ENCODE results near the gene SNCB. TPM values are rescaled to one million over a fixed set of nuclear protein-coding genes. Genes with fewer than 3 reads are reported as not detected.

The SNCB gene
- total and polyA plus RNA-seq, 8 donors: 0.21 to 0.68 (median 0.42) TPM; not detected in 2

GRCh38 chr5:176658007-176658599 lies 27.8 kb upstream of the SNCB start:
- intact Hi-C loops (cut with DNase I): no loop called here

GRCh38 chr5:176656467-176656990 lies 26.2 kb upstream of the SNCB start:
- peaks cover 0 to 44% of the 10 kb centered on the region in 2 donors for H3K36me3 ChIP-seq
- intact Hi-C loops (cut with DNase I): no loop called here
- peaks cover 9 to 25% of the 10 kb centered on the region in 2 donors for H3K4me1 ChIP-seq
- H3K4me3 ChIP-seq: no peak overlapping the region
- H3K27ac ChIP-seq: no peak overlapping the region
- ATAC-seq (no peak), DNase-seq (peak in 1 of 4 donors; percentile 79)
- no peak for TF ChIP-seq CTCF (IDR thresholded peaks at IDR 0.05)
- H3K27me3 ChIP-seq: peaks cover 0 to 6% of the 10 kb centered on the region in 2 donors
- H3K9me3 ChIP-seq: no peaks in the 10 kb centered on the region

More at GRCh38 chr5:176658007-176658599, 27.8 kb upstream of the SNCB start:
- Histone ChIP-seq H3K36me3 (peaks cover 0 to 36% of the 10 kb centered on the region in 2 donors), H3K9me3 (no peaks in the 10 kb centered on the region), H3K27me3 (peaks cover 0 to 22% of the 10 kb centered on the region in 2 donors), H3K4me3 (no peak overlapping the region), H3K27ac (peak overlapping the region in 1 of 2 donors; percentile 30), H3K4me1 (peaks cover 9 to 25% of the 10 kb centered on the region in 2 donors)
- DNase-seq (peak in 3 of 4 donors; percentile 64 to 83 (median 72)), ATAC-seq (peak; percentile 86)
- peak; percentile 82 to 83 for TF ChIP-seq CTCF (IDR thresholded peaks at IDR 0.05)

GRCh38 chr5:176654856-176655255 lies 24.5 kb upstream of the SNCB start:
- no peak for DNase-seq
- intact Hi-C loops (cut with DNase I): no loop called here
- TF ChIP-seq CTCF (IDR thresholded peaks at IDR 0.05): no peak
- no peak overlapping the region for H3K4me3 ChIP-seq
- peaks cover 9 to 18% of the 10 kb centered on the region in 2 donors for H3K4me1 ChIP-seq
- no peaks in the 10 kb centered on the region for H3K9me3 ChIP-seq
- no peaks in the 10 kb centered on the region for H3K27me3 ChIP-seq
- H3K27ac ChIP-seq: no peak overlapping the region
- peaks cover 0 to 44% of the 10 kb centered on the region in 2 donors for H3K36me3 ChIP-seq
- ATAC-seq: no peak

- Histone ChIP-seq H3K4me3 (no peak overlapping the region), H3K9me3 (no peaks in the 10 kb centered on the region), H3K27me3 (no peaks in the 10 kb centered on the region), H3K27ac (no peak overlapping the region), H3K4me1 (peaks cover 5 to 11% of the 10 kb centered on the region in 2 donors), H3K36me3 (peaks cover 0 to 44% of the 10 kb centered on the region in 2 donors)
- ATAC-seq: no peak
- no peak for DNase-seq
- TF ChIP-seq CTCF (IDR thresholded peaks at IDR 0.05): no peak
- intact Hi-C loops (cut with DNase I): no loop called here
These were observed 23.4 kb upstream of the SNCB start for GRCh38 chr5:176653401-176654385.

- ATAC-seq (no peak), DNase-seq (no peak)
- peaks cover 0 to 44% of the 10 kb centered on the region in 2 donors for H3K36me3 ChIP-seq
- no peak for TF ChIP-seq CTCF (IDR thresholded peaks at IDR 0.05)
- no peak overlapping the region for H3K4me3 ChIP-seq
- H3K27me3 ChIP-seq: no peaks in the 10 kb centered on the region
- intact Hi-C loops (cut with DNase I): no loop called here
- no peak overlapping the region for H3K27ac ChIP-seq
- peaks cover 10 to 11% of the 10 kb centered on the region in 2 donors for H3K4me1 ChIP-seq
- H3K9me3 ChIP-seq: no peaks in the 10 kb centered on the region
These were observed 21.8 kb upstream of the SNCB start for GRCh38 chr5:176652136-176652535.

Data from left lung (tissue), 10 donors.